ENCODE results near the gene GSTCD.

DNA sequence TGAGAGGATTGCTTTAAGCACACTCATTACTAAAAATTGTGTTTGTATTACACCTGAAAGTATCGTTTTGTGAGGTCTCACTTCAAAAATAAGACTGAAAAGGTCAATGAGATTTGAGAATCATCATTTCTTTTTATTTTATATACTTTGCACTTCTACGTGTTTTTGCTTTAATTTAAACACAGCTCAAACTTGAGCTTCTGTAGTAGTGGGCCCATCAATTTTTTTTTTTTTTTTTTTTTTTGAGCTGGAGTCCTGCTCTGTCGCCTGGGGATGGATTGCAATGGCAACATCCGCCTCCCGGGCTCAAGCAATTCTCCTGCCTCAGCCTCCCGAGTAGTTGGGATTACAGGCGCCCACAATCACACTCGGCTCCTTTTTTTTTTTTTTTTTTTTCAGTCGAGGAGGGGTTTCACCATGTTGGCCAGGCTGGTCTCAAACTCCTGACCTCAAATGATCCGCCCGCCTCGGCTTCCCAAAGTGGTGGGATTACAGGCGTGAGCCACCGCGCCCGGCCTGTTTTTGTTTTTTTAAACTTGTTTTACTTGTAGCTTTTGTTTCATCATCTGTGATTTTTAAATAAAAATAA, 1.5 kb downstream of the GSTCD start:
- TF ChIP-seq, protein P1, sequence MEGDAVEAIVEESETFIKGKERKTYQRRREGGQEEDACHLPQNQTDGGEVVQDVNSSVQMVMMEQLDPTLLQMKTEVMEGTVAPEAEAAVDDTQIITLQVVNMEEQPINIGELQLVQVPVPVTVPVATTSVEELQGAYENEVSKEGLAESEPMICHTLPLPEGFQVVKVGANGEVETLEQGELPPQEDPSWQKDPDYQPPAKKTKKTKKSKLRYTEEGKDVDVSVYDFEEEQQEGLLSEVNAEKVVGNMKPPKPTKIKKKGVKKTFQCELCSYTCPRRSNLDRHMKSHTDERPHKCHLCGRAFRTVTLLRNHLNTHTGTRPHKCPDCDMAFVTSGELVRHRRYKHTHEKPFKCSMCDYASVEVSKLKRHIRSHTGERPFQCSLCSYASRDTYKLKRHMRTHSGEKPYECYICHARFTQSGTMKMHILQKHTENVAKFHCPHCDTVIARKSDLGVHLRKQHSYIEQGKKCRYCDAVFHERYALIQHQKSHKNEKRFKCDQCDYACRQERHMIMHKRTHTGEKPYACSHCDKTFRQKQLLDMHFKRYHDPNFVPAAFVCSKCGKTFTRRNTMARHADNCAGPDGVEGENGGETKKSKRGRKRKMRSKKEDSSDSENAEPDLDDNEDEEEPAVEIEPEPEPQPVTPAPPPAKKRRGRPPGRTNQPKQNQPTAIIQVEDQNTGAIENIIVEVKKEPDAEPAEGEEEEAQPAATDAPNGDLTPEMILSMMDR (IDR thresholded peaks at IDR 0.05 in 8 of 11, conservative IDR thresholded peaks at IDR 0.05 in 3 of 11), result no peak
- TF ChIP-seq POLR2AphosphoS5 (IDR thresholded peaks at IDR 0.05), result no peak
